SK-N-MC (cell line): ENCODE measurements around the gene DUSP28.

Experiments used
- DNase-seq: peaks from one replicate; pipeline ENCODE4 v3.0.0-alpha.2; 2011; ENCODE audit warnings: low read depth, low spot score
- H3K27ac ChIP-seq: fragments of 200-600 bp; sonication (generic); 2 replicates; pipeline ENCODE4 v1.5.1; 2016; ENCODE audit warnings: mixed run types
- H3K36me3 ChIP-seq: fragments of 200-600 bp; sonication (generic); 2 replicates; pipeline ENCODE4 v1.6.1; 2017; ENCODE audit warnings: antibody characterized with exemption, low read length, mixed read lengths; ENCODE audit not compliant: insufficient read depth
- H3K4me3 ChIP-seq: fragments of 200-600 bp; sonication (generic); 2 replicates; pipeline ENCODE4 v1.5.1; 2016
- H3K9ac ChIP-seq: fragments of 200-600 bp; sonication (generic); 2 replicates; pipeline ENCODE4 v1.8.0; 2017; ENCODE audit warnings: mixed run types, mixed read lengths; ENCODE audit not compliant: insufficient read length
- H3K9me3 ChIP-seq: fragments of 200-600 bp; sonication (generic); 2 replicates; pipeline ENCODE4 v1.6.1; 2017; ENCODE audit warnings: low read depth, mild to moderate bottlenecking, antibody characterized with exemption, low read length, moderate library complexity, mixed read lengths
- EZH2 ChIP-seq: fragments of 200-600 bp; sonication (generic); IDR thresholded peaks from one replicate; pipeline ENCODE4 v1.6.1; 2017; ENCODE audit warnings: antibody characterized with exemption
- FOXP2 ChIP-seq: optimal IDR thresholded peaks from 2 replicates; pipeline ENCODE3; 2011; ENCODE audit warnings: mild to moderate bottlenecking, moderate library complexity; ENCODE audit not compliant: insufficient read depth; ENCODE audit errors: extremely low read length, control extremely low read depth
- POLR2AphosphoS5 ChIP-seq: IDR thresholded peaks from 2 replicates; pipeline ENCODE4 v1.6.1; 2012; ENCODE audit warnings: mild to moderate bottlenecking, low read depth, low read length, borderline replicate concordance

DUSP28 gene

DNA sequence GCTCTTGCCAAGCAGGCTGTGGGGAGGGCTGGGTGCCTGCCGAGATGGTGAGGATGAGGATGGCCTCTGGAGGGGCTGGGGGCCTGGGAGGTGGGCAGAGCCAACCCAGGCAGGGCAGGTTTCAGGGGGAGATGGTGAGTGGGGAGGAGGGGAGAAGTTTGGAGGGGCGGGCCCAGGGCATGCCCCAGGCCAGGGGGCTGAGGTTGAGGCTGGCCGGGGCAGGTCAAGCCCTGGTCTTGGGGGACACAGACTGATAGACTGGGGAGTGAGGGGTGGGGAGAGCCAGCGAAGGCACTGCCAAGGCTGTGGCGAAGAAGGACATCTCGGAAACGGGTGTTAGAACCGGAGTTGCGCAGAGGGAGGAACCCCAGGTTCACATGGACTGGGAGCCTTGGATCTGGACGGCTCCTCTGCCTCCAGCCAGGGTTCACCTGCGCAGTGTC lies 39.0 kb downstream of the DUSP28 start:
- no peak overlapping the region for H3K9ac ChIP-seq
- H3K4me3 ChIP-seq, result no peak overlapping the region
- H3K36me3 ChIP-seq, result no peaks in the 10 kb centered on the region
- TF ChIP-seq POLR2AphosphoS5 (no peak), FOXP2 (no peak), EZH2 (no peak)
- DNase-seq, result no peak
- H3K27ac ChIP-seq, result no peak overlapping the region
- H3K9me3 ChIP-seq, result no peaks in the 10 kb centered on the region

- Histone ChIP-seq H3K4me3 (no peak overlapping the region), H3K36me3 (no peaks in the 10 kb centered on the region), H3K9me3 (no peaks in the 10 kb centered on the region), H3K9ac (no peak overlapping the region), H3K27ac (no peak overlapping the region)
- no peak for DNase-seq
- TF ChIP-seq POLR2AphosphoS5, result no peak
- TF ChIP-seq FOXP2, result no peak
- no peak for TF ChIP-seq EZH2
These were observed 40.3 kb downstream of the DUSP28 start for GRCh38 chr2:240600451-240600961.

DNA sequence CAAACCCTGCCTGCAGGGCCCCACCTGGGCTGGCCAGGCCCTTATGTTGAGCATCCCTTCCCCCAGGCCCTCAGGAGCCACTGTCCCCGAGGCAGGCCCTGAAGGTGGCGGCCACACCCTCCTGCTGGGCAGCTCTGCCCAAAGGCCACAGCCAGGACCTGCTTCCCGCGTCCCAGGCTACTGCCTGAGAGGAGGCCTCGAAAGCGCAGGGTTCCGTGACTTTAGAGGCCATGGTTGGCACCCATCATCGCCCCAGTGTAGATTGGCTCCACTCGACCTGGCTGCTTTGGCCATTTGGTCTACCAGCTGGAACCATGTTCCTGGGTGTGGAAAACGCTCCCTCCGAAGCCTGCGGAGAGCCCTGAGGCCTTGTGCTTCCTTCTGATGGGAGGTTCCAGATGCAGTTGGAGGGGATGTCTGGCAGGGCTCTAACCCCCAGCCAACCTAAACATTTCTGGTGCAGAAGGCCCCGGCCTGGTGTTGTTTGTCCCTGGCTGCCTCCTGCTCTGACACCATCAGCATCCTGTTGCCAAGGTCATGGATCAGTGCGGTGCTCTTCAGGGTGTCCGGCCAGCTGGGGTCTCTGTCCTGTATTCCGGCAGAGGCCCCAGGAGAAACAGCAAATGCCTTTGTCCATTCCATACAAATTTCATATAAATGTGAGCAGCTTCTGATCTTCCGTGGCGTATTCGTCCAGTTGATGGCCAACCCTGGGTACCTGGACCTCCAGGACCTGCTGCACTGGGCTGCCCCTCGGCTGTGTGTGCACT lies 41.1 kb downstream of the DUSP28 start:
- Histone ChIP-seq H3K27ac (no peak overlapping the region), H3K36me3 (no peaks in the 10 kb centered on the region), H3K9me3 (no peaks in the 10 kb centered on the region), H3K4me3 (no peak overlapping the region), H3K9ac (no peak overlapping the region)
- DNase-seq, result no peak
- TF ChIP-seq FOXP2 (no peak), POLR2AphosphoS5 (no peak), EZH2 (no peak)

DNA sequence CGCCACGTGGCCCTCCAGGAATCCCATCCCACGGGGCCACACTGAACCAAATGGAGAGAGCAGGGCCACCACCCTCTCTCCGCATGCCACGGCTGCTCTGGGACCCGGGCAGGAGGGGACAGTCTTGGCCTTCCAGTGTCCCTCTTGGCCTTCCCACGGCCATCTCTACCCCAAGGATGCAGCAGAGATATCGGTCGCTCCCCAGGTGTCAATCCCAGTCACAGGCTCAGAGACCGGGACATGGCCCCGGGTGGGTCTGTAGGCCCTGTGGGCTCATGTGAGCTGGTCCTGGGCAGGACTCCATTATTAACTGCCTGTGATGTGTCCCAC lies 41.6 kb downstream of the DUSP28 start:
- Histone ChIP-seq H3K9ac (no peak overlapping the region), H3K27ac (no peak overlapping the region), H3K9me3 (no peaks in the 10 kb centered on the region), H3K4me3 (no peak overlapping the region), H3K36me3 (no peaks in the 10 kb centered on the region)
- DNase-seq, result no peak
- TF ChIP-seq POLR2AphosphoS5 (no peak), EZH2 (no peak), FOXP2 (no peak)

DNA sequence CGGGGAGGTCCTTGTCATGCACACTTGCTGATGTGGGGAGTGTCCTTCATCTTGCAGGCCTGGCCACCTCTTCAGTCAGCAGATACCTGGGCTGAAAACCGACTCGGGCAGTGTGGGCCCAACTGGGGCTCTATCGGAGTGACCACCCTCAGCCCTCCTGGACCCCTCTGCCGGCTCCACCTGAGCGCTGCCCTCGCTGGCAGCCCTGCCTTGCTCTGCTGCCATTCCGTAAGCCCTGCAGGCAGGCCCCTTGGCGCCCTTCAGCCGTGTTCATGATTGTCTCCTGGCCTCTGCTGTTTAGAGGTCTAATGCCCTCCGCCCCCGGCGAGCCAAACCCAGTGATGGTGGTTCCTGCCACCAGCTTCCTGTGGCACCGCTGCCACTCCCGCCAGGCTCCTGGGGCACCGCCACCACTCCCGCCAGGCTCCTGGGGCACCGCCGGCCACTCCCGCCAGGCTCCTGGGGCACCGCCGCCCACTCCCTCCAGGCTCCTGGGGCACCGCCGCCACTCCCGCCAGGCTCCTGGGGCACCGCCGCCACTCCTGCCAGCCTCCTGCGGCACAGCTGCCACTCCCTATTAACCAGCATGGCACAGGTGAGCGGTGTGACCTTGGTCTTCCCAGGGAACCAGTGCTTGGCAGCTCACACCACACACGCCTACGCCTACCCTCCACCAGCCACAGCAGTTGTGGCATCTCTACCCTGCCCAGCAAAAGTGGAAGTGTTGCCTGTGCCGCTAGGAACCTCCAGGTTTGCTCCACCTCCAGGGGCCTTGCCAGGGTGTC lies 42.3 kb downstream of the DUSP28 start:
- H3K27ac ChIP-seq, result no peak overlapping the region
- no peak for TF ChIP-seq FOXP2
- no peak for TF ChIP-seq EZH2
- TF ChIP-seq POLR2AphosphoS5, result no peak
- H3K9ac ChIP-seq, result no peak overlapping the region
- no peaks in the 10 kb centered on the region for H3K36me3 ChIP-seq
- H3K4me3 ChIP-seq, result no peak overlapping the region
- no peaks in the 10 kb centered on the region for H3K9me3 ChIP-seq
- no peak for DNase-seq

DNA sequence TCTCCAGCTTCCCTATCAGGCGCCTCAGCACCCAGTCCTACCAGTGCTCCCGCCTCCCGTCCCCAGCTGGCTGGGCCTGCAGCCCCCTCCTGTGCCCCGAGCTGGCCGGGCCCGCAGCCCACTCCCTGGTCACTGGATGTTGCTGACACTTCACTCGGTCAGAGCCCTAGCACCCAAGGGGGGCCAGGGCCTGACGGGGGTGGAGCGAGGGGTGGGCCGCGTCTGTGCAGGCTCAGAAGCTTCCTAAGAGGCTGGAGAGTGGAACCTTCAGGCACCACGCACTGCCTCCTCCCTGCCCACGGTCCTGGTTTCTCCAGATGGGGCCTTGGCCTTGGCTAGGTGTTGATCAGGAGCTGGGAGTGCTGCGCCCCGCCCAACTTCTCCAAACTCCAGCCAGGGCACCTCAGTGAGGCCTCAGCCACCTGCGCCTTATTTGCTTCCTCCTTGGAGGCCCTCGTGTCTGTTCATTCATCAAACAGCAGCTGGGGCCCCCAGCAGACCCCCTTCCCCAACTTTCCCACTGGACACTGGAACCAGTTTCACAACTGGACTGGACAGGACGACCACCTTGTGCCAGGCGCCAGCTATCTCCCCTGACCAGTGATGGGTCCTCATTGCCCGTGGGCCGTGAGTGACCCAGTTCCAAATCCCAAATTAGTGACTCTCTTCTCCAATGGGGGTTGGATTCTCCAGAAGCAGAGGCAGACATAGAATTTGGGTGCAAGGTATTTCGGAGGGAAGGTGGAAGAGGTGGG lies 43.1 kb downstream of the DUSP28 start:
- TF ChIP-seq POLR2AphosphoS5, result no peak
- no peak for TF ChIP-seq EZH2
- no peak for TF ChIP-seq FOXP2
- Histone ChIP-seq H3K36me3 (no peaks in the 10 kb centered on the region), H3K4me3 (no peak overlapping the region), H3K27ac (no peak overlapping the region), H3K9ac (no peak overlapping the region), H3K9me3 (no peaks in the 10 kb centered on the region)
- no peak for DNase-seq

DNA sequence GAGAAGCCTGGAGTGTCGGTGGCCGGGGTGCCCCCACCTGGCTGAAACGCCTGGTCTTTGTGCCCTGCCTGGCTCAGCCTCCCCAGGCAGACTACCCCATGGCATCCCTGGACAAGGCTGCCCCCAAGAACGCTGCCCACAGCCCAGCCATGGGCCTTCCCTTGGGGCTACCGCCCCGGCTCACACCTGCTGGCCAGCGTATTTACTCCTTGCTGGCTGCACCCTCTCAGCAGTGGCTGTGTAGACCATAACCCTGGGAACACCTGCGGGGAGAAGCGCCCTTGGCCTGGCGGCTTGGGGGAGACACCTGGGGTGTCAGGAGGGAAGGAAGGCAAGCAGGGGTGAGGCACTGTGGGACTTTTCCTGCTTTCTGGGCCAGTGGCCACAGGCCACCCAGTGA lies 43.7 kb downstream of the DUSP28 start:
- H3K9ac ChIP-seq, result no peak overlapping the region
- TF ChIP-seq EZH2, result no peak
- no peak for TF ChIP-seq FOXP2
- no peak for TF ChIP-seq POLR2AphosphoS5

More for the DNA sequence above, 43.7 kb downstream of the DUSP28 start:
- Histone ChIP-seq H3K36me3 (no peaks in the 10 kb centered on the region), H3K9me3 (no peaks in the 10 kb centered on the region), H3K4me3 (no peak overlapping the region), H3K27ac (no peak overlapping the region)
- DNase-seq, result no peak
